CD1c-positive myeloid dendritic cell (primary cell): ENCODE data around the gene TMTC3.
"Not testable (repeated sequence)": the region's sequence is repeated elsewhere in the genome, so short reads cannot be mapped to it uniquely, and the experiment has no call there.

Experiments used
- DNase-seq: peaks from one replicate; pipeline ENCODE4 v3.0.0-alpha.2; 2016; ENCODE audit errors: extremely low spot score

Gene TMTC3

GRCh38 chr12:88166179-88166578, 24.1 kb downstream of the TMTC3 start:
- DNase-seq: no peak

GRCh38 chr12:88167384-88167783, 25.3 kb downstream of the TMTC3 start:
- DNase-seq: no peak

GRCh38 chr12:88172844-88173407, 30.8 kb downstream of the TMTC3 start:
- no peak for DNase-seq

GRCh38 chr12:88175544-88175943, 33.4 kb downstream of the TMTC3 start:
- no peak for DNase-seq

- DNase-seq: no peak
Measured at GRCh38 chr12:88179436-88180014, 37.4 kb downstream of the TMTC3 start.

- no peak for DNase-seq
Measured at GRCh38 chr12:88181881-88182280, 39.8 kb downstream of the TMTC3 start.

- DNase-seq: no peak
Measured at GRCh38 chr12:88182416-88182815, 40.3 kb downstream of the TMTC3 start.

GRCh38 chr12:88184196-88184595, 42.1 kb downstream of the TMTC3 start:
- DNase-seq: no peak

GRCh38 chr12:88185279-88185678, 43.2 kb downstream of the TMTC3 start:
- no peak for DNase-seq

GRCh38 chr12:88185988-88186387, 43.9 kb downstream of the TMTC3 start:
- no peak for DNase-seq

- no peak for DNase-seq
Measured at GRCh38 chr12:88187571-88187970, 45.5 kb downstream of the TMTC3 start.

- no peak for DNase-seq
Measured at GRCh38 chr12:88188180-88188579, 46.1 kb downstream of the TMTC3 start.

- DNase-seq: no peak
Measured at GRCh38 chr12:88192426-88192825, 50.3 kb downstream of the TMTC3 start.

GRCh38 chr12:88194868-88195267, 52.8 kb downstream of the TMTC3 start:
- no peak for DNase-seq

- no peak for DNase-seq
Measured at GRCh38 chr12:88200029-88200428, 57.9 kb downstream of the TMTC3 start.

GRCh38 chr12:88202500-88202899, 60.4 kb downstream of the TMTC3 start:
- no peak for DNase-seq

- DNase-seq: no peak
Measured at GRCh38 chr12:88206601-88207000, 64.5 kb downstream of the TMTC3 start.

- DNase-seq: no peak
Measured at GRCh38 chr12:88207921-88208620, 66.0 kb downstream of the TMTC3 start.

- no peak for DNase-seq
Measured at GRCh38 chr12:88208661-88209060, 66.6 kb downstream of the TMTC3 start.

- DNase-seq: not testable (repeated sequence)
Measured at GRCh38 chr12:88210311-88210710, 68.2 kb downstream of the TMTC3 start.

- DNase-seq: no peak
Measured at GRCh38 chr12:88218293-88218692, 76.2 kb downstream of the TMTC3 start.

- no peak for DNase-seq
Measured at GRCh38 chr12:88219861-88220260, 77.8 kb downstream of the TMTC3 start.

- no peak for DNase-seq
Measured at GRCh38 chr12:88223519-88223918, 81.4 kb downstream of the TMTC3 start.
